Epidermal melanocyte (primary cell): ENCODE measurements around the gene MSMB.

Source experiments
- DNase-seq: peaks from one replicate; pipeline ENCODE4 v3.0.0; 2011; ENCODE audit warnings: low spot score; ENCODE audit not compliant: insufficient read length

Gene MSMB

GRCh38 chr10:46035923-46036849 is 9.9 kb downstream of the MSMB start:
- DNase-seq = no peak

GRCh38 chr10:46033602-46034011 is 12.5 kb downstream of the MSMB start:
- no peak for DNase-seq

- DNase-seq = no peak
Measured at GRCh38 chr10:46031648-46032532, 14.2 kb downstream of the MSMB start.

GRCh38 chr10:46030091-46030937 is 15.8 kb downstream of the MSMB start, which contains the start of gene NCOA4:
TSS of gene NCOA4 (minus strand) at chr10:46030623. CDS start at chr10:46016680, 13,943 bp downstream.
- peak; percentile 98 for DNase-seq

- DNase-seq = no peak
Measured at GRCh38 chr10:46029461-46030030, 16.5 kb downstream of the MSMB start.

- DNase-seq = no peak
Measured at GRCh38 chr10:46028584-46029460, 17.2 kb downstream of the MSMB start.

- no peak for DNase-seq
Measured at GRCh38 chr10:46026106-46026505, 20.0 kb downstream of the MSMB start.

- DNase-seq = no peak
Measured at GRCh38 chr10:46025406-46025805, 20.7 kb downstream of the MSMB start.

GRCh38 chr10:46024948-46025347 is 21.1 kb downstream of the MSMB start:
- no peak for DNase-seq

GRCh38 chr10:46022978-46023702 is 22.9 kb downstream of the MSMB start:
- peak; percentile 60 for DNase-seq

GRCh38 chr10:46020344-46020657 is 25.8 kb downstream of the MSMB start:
- no peak for DNase-seq

- no peak for DNase-seq
Measured at GRCh38 chr10:46019569-46020343, 26.3 kb downstream of the MSMB start.

GRCh38 chr10:46019177-46019528 is 26.9 kb downstream of the MSMB start:
- DNase-seq = no peak

GRCh38 chr10:46018453-46019176 is 27.5 kb downstream of the MSMB start:
- DNase-seq = no peak

GRCh38 chr10:46017733-46018132 is 28.3 kb downstream of the MSMB start:
- DNase-seq = no peak

- DNase-seq = no peak
Measured at GRCh38 chr10:46016811-46017210, 29.3 kb downstream of the MSMB start.

GRCh38 chr10:46016190-46016589 is 29.9 kb downstream of the MSMB start:
- DNase-seq = no peak
